GM10266 (cell line): ENCODE measurements around the gene TXNRD3.

Experiments used
- DNase-seq: peaks from one replicate; pipeline ENCODE4 v3.0.0; 2012; ENCODE audit errors: extremely low spot score
- TF ChIP-seq, protein P1 (sequence below): IDR thresholded peaks from 2 replicates; pipeline ENCODE4 v1.5.1; 2012; ENCODE audit warnings: mild to moderate bottlenecking, low read depth; ENCODE audit not compliant: control insufficient read depth, insufficient read depth; ENCODE audit errors: missing control alignments

Gene TXNRD3

GRCh38 chr3:126665221-126665936, 10.5 kb upstream of the TXNRD3 start:
- TF ChIP-seq, protein P1, sequence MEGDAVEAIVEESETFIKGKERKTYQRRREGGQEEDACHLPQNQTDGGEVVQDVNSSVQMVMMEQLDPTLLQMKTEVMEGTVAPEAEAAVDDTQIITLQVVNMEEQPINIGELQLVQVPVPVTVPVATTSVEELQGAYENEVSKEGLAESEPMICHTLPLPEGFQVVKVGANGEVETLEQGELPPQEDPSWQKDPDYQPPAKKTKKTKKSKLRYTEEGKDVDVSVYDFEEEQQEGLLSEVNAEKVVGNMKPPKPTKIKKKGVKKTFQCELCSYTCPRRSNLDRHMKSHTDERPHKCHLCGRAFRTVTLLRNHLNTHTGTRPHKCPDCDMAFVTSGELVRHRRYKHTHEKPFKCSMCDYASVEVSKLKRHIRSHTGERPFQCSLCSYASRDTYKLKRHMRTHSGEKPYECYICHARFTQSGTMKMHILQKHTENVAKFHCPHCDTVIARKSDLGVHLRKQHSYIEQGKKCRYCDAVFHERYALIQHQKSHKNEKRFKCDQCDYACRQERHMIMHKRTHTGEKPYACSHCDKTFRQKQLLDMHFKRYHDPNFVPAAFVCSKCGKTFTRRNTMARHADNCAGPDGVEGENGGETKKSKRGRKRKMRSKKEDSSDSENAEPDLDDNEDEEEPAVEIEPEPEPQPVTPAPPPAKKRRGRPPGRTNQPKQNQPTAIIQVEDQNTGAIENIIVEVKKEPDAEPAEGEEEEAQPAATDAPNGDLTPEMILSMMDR = no peak
- no peak for DNase-seq

DNA sequence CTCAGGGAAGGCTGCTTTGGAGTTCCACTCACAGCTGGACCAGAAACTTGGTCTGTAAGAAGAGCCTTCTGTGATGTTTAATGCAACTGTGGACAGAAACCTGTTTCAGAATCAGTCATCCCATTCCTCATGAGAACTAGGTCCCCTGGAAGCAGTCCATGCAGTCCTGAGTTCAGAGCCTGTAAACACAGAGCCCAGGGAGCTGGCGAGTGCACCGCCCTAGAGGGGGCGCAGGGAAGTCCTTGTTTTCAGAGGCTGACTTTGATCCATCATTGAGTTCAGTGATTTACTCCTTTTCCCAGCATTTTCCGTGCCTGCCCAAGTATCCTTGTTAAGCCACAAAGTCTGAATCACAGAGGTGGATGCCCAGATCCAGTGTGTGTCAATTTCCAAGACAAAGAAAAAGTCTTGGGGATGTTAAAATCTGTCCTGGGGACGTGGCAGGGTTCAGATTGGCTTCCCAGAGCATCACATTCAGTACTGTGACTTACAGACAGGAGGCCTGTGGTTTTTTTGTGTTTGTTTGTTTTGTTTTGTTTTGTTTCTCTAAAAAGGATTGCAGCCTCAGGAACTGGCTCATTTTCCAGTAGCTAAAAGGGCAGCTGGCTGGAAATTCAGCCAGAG, 9.8 kb upstream of the TXNRD3 start:
- no peak for DNase-seq
- TF ChIP-seq, protein P1 = no peak

DNA sequence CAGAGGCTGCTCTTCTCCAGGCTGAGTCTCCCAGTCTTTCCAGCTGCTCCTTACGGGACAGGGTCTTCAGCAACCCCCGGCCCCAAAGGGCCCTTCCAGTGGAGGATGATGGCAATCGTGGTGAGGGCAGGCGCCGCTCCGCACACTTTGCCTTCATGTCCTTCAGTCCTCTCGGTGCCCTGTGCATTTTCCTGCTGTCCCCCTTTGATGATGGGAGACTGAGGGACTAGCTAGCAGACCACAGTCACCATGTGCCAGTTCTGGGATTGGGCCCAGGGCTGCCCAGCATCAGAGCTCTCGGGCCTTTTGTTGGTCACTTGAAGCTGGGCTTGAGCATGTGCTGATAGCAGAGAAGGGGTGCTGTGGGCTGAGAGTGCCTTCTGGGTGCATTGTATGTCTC, 8.8 kb upstream of the TXNRD3 start:
- no peak for DNase-seq
- TF ChIP-seq, protein P1 = no peak

DNA sequence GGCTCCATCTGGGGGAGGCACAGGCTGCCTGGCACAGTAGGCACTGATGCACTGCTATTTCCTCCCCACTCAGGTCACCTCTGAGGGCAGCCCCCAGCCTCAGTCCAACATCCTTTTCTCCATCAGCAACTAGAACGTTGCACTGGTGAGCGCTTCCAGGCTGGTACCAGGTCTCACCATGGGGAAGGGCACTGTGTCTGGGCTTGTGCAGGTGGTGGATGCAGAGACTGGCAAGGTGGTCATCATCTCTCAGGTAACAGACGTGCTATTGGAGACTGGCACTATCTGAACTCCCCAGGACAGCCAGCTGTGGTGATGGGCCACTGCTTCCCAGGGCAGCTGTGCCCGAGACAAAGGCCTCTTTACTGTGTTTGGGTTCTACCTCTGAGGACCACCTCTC, 8.3 kb upstream of the TXNRD3 start:
- TF ChIP-seq, protein P1 = no peak
- no peak for DNase-seq

GRCh38 chr3:126661532-126662364, 6.8 kb upstream of the TXNRD3 start:
- TF ChIP-seq, protein P1 = no peak

GRCh38 chr3:126659915-126660886, 5.3 kb upstream of the TXNRD3 start:
- DNase-seq = no peak
- TF ChIP-seq, protein P1 = no peak

More at GRCh38 chr3:126661532-126662364, 6.8 kb upstream of the TXNRD3 start:
- DNase-seq = no peak
